Upper lobe of left lung (tissue), 6 donors: ENCODE results near the gene IL12A. TPM values are rescaled to one million over a fixed set of nuclear protein-coding genes. Genes with fewer than 3 reads are reported as not detected.

ENCODE experiments used
- ATAC-seq, 2 donors: fragments of 200-7000 bp; cut with Tn5 transposase; one replicate each; pipeline ENCODE4 v1.9.1; 2022; ENCODE audit warnings: mild to moderate bottlenecking in 2 of 2, moderate library complexity in 2 of 2; ENCODE audit not compliant: low FRiP score in 2 of 2
- DNase-seq, 2 donors: peaks; one replicate each; pipeline ENCODE4 v3.0.0-alpha.2; 2019 to 2020
- H3K27ac ChIP-seq, 4 donors: fragments of 200-600 bp; sonication (generic); one replicate each; pipeline ENCODE4 v1.5.1; 2016 to 2019
- H3K27me3 ChIP-seq, 4 donors: fragments of 200-600 bp; sonication (generic); one replicate each; pipeline ENCODE4 v1.5.1; 2017 to 2019
- H3K36me3 ChIP-seq, 4 donors: fragments of 200-600 bp; sonication (generic); one replicate each; pipeline ENCODE4 v1.5.1; 2016 to 2019
- H3K4me1 ChIP-seq, 4 donors: fragments of 200-600 bp; sonication (generic); one replicate each; pipeline ENCODE4 v1.5.1; 2018 to 2019
- H3K4me3 ChIP-seq, 4 donors: fragments of 200-600 bp; sonication (generic); one replicate each; pipeline ENCODE4 v1.5.1; 2017 to 2019; ENCODE audit warnings: mild to moderate bottlenecking in 2 of 4, moderate library complexity in 1 of 4
- H3K9me3 ChIP-seq, 4 donors: fragments of 200-600 bp; sonication (generic); one replicate each; pipeline ENCODE4 v1.5.1; 2018 to 2019
- EP300 ChIP-seq, 4 donors: sonication (generic); formaldehyde crosslinking; IDR thresholded peaks; one replicate each; pipeline ENCODE4 v1.5.1; 2017; ENCODE audit warnings: antibody characterized with exemption in 4 of 4, control low read depth in 2 of 4
- POLR2A ChIP-seq, 4 donors: fragments of 450-650 bp; IDR thresholded peaks; one replicate each; pipeline ENCODE4 v1.5.1; 2016 to 2017; ENCODE audit warnings: antibody characterized with exemption in 4 of 4, mild to moderate bottlenecking in 2 of 4
- POLR2AphosphoS5 ChIP-seq, 2 donors: sonication (generic); formaldehyde crosslinking; IDR thresholded peaks; one replicate each; pipeline ENCODE4 v1.5.1; 2017; ENCODE audit warnings: antibody characterized with exemption in 2 of 2
- WGBS, 2 donors: methylation state at CpG; one replicate each; pipeline ENCODE4 v1.1.5; 2017 to 2018; 5-methylcytosine and 5-hydroxymethylcytosine counted together
- total RNA-seq, 6 donors: library from RNA; depleted of rRNA in 4 of 6; stranded (reverse); fragments of >200 nt in 4 of 6; gene quantifications; one replicate each; pipeline versions ENCODE4 v1.1.0 to v1.2.1, GENCODE V29; 2016 to 2021
- TF ChIP-seq, protein P1 (sequence below), 6 experiments: fragments of 450-650 bp in 4 of 6; fragments of 200-600 bp in 2 of 6; sonication (generic) in 2 of 6; IDR thresholded peaks; one replicate each; pipeline ENCODE4 v1.5.1; 2016 to 2019; ENCODE audit warnings: antibody characterized with exemption in 6 of 6
- donor health status: DM: no; HTN: no; CAD: no; lungs with moderate emphysema.
- donor health status: DM: no; HTN: yes; CAD: no; lungs with severe emphysema.

The IL12A gene
- total RNA-seq, 6 donors from 2014 or later: 0.52 to 7.3 (median 1.2) TPM; not detected in 1

GRCh38 chr3:160018959-160019358 is 30.3 kb downstream of the IL12A start:
- Histone ChIP-seq H3K4me1 (peaks cover 0 to 6% (median 0%) of the 10 kb centered on the region in 4 donors), H3K9me3 (no peaks in the 10 kb centered on the region), H3K27ac (no peak overlapping the region), H3K4me3 (no peak overlapping the region), H3K27me3 (no peaks in the 10 kb centered on the region), H3K36me3 (no peaks in the 10 kb centered on the region)
- DNase-seq (no peak), ATAC-seq (peak in 1 of 2 donors; percentile 34)
- 36 to 47% methylated on average over 5 of the region's 5 CpGs for WGBS, 2 donors
- TF ChIP-seq POLR2A (IDR thresholded peaks at IDR 0.05) (no peak), POLR2AphosphoS5 (IDR thresholded peaks at IDR 0.05) (no peak), EP300 (IDR thresholded peaks at IDR 0.05) (no peak)
- TF ChIP-seq, protein P1, sequence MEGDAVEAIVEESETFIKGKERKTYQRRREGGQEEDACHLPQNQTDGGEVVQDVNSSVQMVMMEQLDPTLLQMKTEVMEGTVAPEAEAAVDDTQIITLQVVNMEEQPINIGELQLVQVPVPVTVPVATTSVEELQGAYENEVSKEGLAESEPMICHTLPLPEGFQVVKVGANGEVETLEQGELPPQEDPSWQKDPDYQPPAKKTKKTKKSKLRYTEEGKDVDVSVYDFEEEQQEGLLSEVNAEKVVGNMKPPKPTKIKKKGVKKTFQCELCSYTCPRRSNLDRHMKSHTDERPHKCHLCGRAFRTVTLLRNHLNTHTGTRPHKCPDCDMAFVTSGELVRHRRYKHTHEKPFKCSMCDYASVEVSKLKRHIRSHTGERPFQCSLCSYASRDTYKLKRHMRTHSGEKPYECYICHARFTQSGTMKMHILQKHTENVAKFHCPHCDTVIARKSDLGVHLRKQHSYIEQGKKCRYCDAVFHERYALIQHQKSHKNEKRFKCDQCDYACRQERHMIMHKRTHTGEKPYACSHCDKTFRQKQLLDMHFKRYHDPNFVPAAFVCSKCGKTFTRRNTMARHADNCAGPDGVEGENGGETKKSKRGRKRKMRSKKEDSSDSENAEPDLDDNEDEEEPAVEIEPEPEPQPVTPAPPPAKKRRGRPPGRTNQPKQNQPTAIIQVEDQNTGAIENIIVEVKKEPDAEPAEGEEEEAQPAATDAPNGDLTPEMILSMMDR (IDR thresholded peaks at IDR 0.05): no peak

- Histone ChIP-seq H3K27ac (no peak overlapping the region), H3K27me3 (no peaks in the 10 kb centered on the region), H3K4me3 (no peak overlapping the region), H3K36me3 (no peaks in the 10 kb centered on the region), H3K9me3 (no peaks in the 10 kb centered on the region), H3K4me1 (peaks cover 0 to 6% (median 0%) of the 10 kb centered on the region in 4 donors)
- ATAC-seq (peak in 1 of 2 donors; percentile 38), DNase-seq (no peak)
- WGBS, 2 donors: 77 to 78% methylated on average over 4 of the region's 4 CpGs
- TF ChIP-seq POLR2A (IDR thresholded peaks at IDR 0.05): no peak
- no peak for TF ChIP-seq EP300 (IDR thresholded peaks at IDR 0.05)
- TF ChIP-seq, protein P1 (IDR thresholded peaks at IDR 0.05): no peak
- TF ChIP-seq POLR2AphosphoS5 (IDR thresholded peaks at IDR 0.05): no peak
Observed at GRCh38 chr3:160020057-160020711, 31.5 kb downstream of the IL12A start.

DNA sequence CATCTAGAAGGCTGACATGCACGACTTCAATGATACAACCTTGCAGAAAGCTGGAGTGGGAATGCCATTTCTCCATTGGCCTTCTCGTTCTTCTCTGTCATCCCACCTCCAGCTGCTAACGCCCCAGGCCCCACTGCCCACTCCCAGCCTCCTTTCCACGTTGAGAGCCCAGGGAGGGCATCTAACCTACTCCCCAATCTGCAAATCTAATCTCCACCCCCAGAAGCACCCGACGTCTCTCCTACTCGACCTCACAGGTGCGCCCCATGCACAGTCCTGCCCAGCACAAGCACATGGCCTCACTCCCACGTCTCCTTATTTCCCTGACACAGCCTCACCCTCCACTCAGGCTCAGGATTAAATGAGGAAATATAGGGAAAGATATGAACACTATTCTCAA is 33.4 kb downstream of the IL12A start:
- 75 to 79% methylated on average over 9 of the region's 9 CpGs for WGBS, 2 donors
- no peak for DNase-seq
- Histone ChIP-seq H3K27me3 (no peaks in the 10 kb centered on the region), H3K36me3 (no peaks in the 10 kb centered on the region), H3K27ac (no peak overlapping the region), H3K4me1 (peaks cover 0 to 6% (median 0%) of the 10 kb centered on the region in 4 donors), H3K4me3 (no peak overlapping the region), H3K9me3 (no peaks in the 10 kb centered on the region)
- no peak for TF ChIP-seq POLR2A (IDR thresholded peaks at IDR 0.05)
- TF ChIP-seq, protein P1 (IDR thresholded peaks at IDR 0.05): no peak
- no peak for TF ChIP-seq POLR2AphosphoS5 (IDR thresholded peaks at IDR 0.05)
- ATAC-seq: no peak

DNA sequence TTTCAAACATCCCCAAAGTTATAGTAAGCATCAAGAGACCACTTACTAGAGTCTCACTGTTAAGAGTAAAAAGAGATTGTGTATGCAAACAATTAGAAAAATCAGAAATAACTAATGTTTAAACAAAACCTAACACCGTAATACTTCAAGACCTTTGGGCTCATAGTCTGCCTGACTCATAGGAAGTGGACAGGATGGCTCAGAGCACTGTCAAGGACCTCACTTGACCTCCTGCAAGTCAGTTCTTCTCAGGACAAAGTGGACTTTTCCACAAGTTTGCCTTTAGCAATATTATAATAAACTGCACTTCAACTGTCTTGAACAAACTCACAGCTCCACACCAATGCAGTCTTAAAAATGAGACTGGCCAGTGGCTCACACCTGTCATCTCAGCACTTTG is 34.8 kb downstream of the IL12A start:
- Histone ChIP-seq H3K27ac (no peak overlapping the region), H3K36me3 (no peaks in the 10 kb centered on the region), H3K4me1 (peaks cover 0 to 6% (median 0%) of the 10 kb centered on the region in 4 donors), H3K9me3 (no peaks in the 10 kb centered on the region), H3K4me3 (no peak overlapping the region), H3K27me3 (no peaks in the 10 kb centered on the region)
- 56 to 79% methylated on average over 1 of the region's 1 CpG for WGBS, 2 donors
- DNase-seq (no peak), ATAC-seq (no peak)
- TF ChIP-seq POLR2AphosphoS5 (IDR thresholded peaks at IDR 0.05): no peak
- TF ChIP-seq, protein P1 (IDR thresholded peaks at IDR 0.05): no peak
- no peak for TF ChIP-seq EP300 (IDR thresholded peaks at IDR 0.05)
- TF ChIP-seq POLR2A (IDR thresholded peaks at IDR 0.05): no peak
